SK-N-SH (cell line): ENCODE data around the gene BAD. TPM values are rescaled to one million over a fixed set of nuclear protein-coding genes. Genes with fewer than 3 reads are reported as not detected.

Experiments
- CTCF ChIA-PET: fragments of 300-600, 350-600 bp; formaldehyde crosslinking; extraction: SDS; loops from one replicate; lab custom pipeline; 2021; lab: Yijun Ruan, JAX
- POLR2A ChIA-PET: fragments of 350-600 bp; sonication (Branson Sonifier 250); formaldehyde crosslinking; extraction: SDS; loops from one replicate; lab custom pipeline; 2020; ENCODE audit warnings: antibody characterized with exemption, inconsistent platforms; lab: Yijun Ruan, JAX
- DNase-seq: peaks from one replicate; pipeline ENCODE4 v3.0.0; 2012
- H2AFZ ChIP-seq: fragments of 200-600 bp; sonication (generic); 2 replicates; pipeline ENCODE4 v1.8.1; 2016; ENCODE audit warnings: antibody characterized with exemption, mild to moderate bottlenecking, low read depth
- H3F3A ChIP-seq: fragments of 200-600 bp; sonication (generic); replicated peaks from 2 replicates; pipeline ENCODE3; 2016; ENCODE audit warnings: antibody characterized with exemption, mild to moderate bottlenecking; ENCODE audit not compliant: insufficient read depth
- H3K27ac ChIP-seq, 2 experiments: fragments of 200-500 bp in 1 of 2; fragments of 200-600 bp in 1 of 2; sonication (Bioruptor generic) in 1 of 2; sonication (generic), shearing (Covaris generic) in 1 of 2; 2 replicates each; pipeline versions ENCODE4 v1.5.1 to v1.6.1; 2014 to 2016; ENCODE audit warnings: low read depth in 2 of 2, inconsistent platforms in 1 of 2, low read length in 1 of 2, mild to moderate bottlenecking in 1 of 2, mixed read lengths in 1 of 2
- H3K27me3 ChIP-seq: fragments of 200-600 bp; sonication (generic), shearing (Covaris generic); 2 replicates; pipeline ENCODE4 v1.6.1; 2016; ENCODE audit warnings: mixed run types; ENCODE audit not compliant: insufficient read depth
- H3K36me3 ChIP-seq, 2 experiments: fragments of 200-500 bp in 1 of 2; fragments of 200-600 bp in 1 of 2; sonication (Bioruptor generic) in 1 of 2; sonication (generic) in 1 of 2; replicated peaks in 1 of 2; 2 replicates each; pipeline versions ENCODE3 to v1.5.1; 2014 to 2016; ENCODE audit warnings: low read length in 1 of 2, mild to moderate bottlenecking in 1 of 2; ENCODE audit not compliant: insufficient read depth in 2 of 2, control insufficient read depth in 1 of 2
- H3K4me1 ChIP-seq, 2 experiments: fragments of 200-500 bp in 1 of 2; fragments of 200-600 bp in 1 of 2; sonication (Bioruptor generic) in 1 of 2; sonication (generic), shearing (Covaris generic) in 1 of 2; 2 replicates each; pipeline versions ENCODE4 v1.5.1 to v1.6.1; 2014 to 2016; ENCODE audit warnings: low read depth in 1 of 2, low read length in 1 of 2, mixed run types in 1 of 2; ENCODE audit not compliant: insufficient read depth in 2 of 2, control insufficient read depth in 1 of 2
- H3K4me2 ChIP-seq: fragments of 200-600 bp; sonication (generic), shearing (Covaris generic); 2 replicates; pipeline ENCODE4 v1.6.1; 2017; ENCODE audit warnings: mixed run types
- H3K4me3 ChIP-seq, 2 experiments: fragments of 200-500 bp in 1 of 2; fragments of 200-600 bp in 1 of 2; sonication (Bioruptor generic) in 1 of 2; sonication (generic), shearing (Covaris generic) in 1 of 2; 2 replicates each; pipeline versions ENCODE4 v1.5.1 to v1.8.1; 2014 to 2016; ENCODE audit warnings: low read depth in 2 of 2, inconsistent platforms in 1 of 2, low read length in 1 of 2, mild to moderate bottlenecking in 1 of 2, mixed read lengths in 1 of 2, moderate library complexity in 1 of 2
- H3K79me2 ChIP-seq: fragments of 200-600 bp; sonication (generic); 2 replicates; pipeline ENCODE4 v1.8.1; 2017; ENCODE audit warnings: mild to moderate bottlenecking; ENCODE audit not compliant: insufficient read depth
- H3K9ac ChIP-seq: fragments of 200-600 bp; sonication (generic); 2 replicates; pipeline ENCODE4 v1.6.1; 2017; ENCODE audit warnings: mixed run types
- H3K9me2 ChIP-seq: fragments of 200-600 bp; sonication (generic); 2 replicates; pipeline ENCODE4 v1.6.1; 2017; ENCODE audit warnings: mixed run types
- H3K9me3 ChIP-seq: fragments of 200-600 bp; sonication (generic); 2 replicates; pipeline ENCODE4 v1.6.1; 2017; ENCODE audit warnings: mixed run types, mild to moderate bottlenecking, moderate library complexity
- H4K20me1 ChIP-seq: fragments of 200-600 bp; sonication (generic); 2 replicates; pipeline ENCODE4 v1.6.1; 2017; ENCODE audit warnings: mild to moderate bottlenecking, mixed run types; ENCODE audit not compliant: insufficient read depth
- CTCF ChIP-seq: fragments of 200-600 bp; sonication (generic); IDR thresholded peaks from 2 replicates; pipeline ENCODE4 v1.6.1; 2017; ENCODE audit warnings: antibody characterized with exemption, mild to moderate bottlenecking, moderate library complexity
- ELF1 ChIP-seq: IDR thresholded peaks from 2 replicates; pipeline ENCODE4 v1.4.0; 2012
- FOSL2 ChIP-seq: IDR thresholded peaks from 2 replicates; pipeline ENCODE4 v1.4.0; 2012; ENCODE audit warnings: low read depth, mild to moderate bottlenecking, moderate library complexity, borderline replicate concordance
- GABPA ChIP-seq: IDR thresholded peaks from 2 replicates; pipeline ENCODE4 v1.4.0; 2012; ENCODE audit warnings: low read depth, mild to moderate bottlenecking
- IRF3 ChIP-seq: fragments of 150-350 bp; IDR thresholded peaks from 2 replicates; pipeline ENCODE4 v1.6.1; 2016; ENCODE audit warnings: mild to moderate bottlenecking, low read depth, low read length
- JUND ChIP-seq: IDR thresholded peaks from 2 replicates; pipeline ENCODE4 v1.4.0; 2012
- MAX ChIP-seq: IDR thresholded peaks from 2 replicates; pipeline ENCODE4 v1.4.0; 2012; ENCODE audit warnings: low read depth
- PBX3 ChIP-seq: IDR thresholded peaks from 2 replicates; pipeline ENCODE4; 2012
- USF2 ChIP-seq: fragments of 150-350 bp; IDR thresholded peaks from 2 replicates; pipeline ENCODE4 v1.6.1; 2017; ENCODE audit warnings: antibody characterized with exemption, low read length, low read depth, borderline replicate concordance
- YY1 ChIP-seq: IDR thresholded peaks from 2 replicates; pipeline ENCODE4 v1.4.0; 2012; ENCODE audit warnings: low read depth, mild to moderate bottlenecking
- ZBTB33 ChIP-seq: IDR thresholded peaks from 2 replicates; pipeline ENCODE4 v1.4.0; 2012; ENCODE audit warnings: low read depth, borderline replicate concordance
- WGBS: methylation state at CpG from one replicate; pipeline ENCODE4 v1.1.6; 2017; ENCODE audit warnings: low lambda C conversion rate; 5-methylcytosine and 5-hydroxymethylcytosine counted together
- polyA plus RNA-seq, 3 experiments: library from polyadenylated mRNA; depleted of rRNA; stranded (reverse); fragments of >200 nt; gene quantifications; 2 replicates each; pipeline ENCODE4 v1.2.3, GENCODE V29; 2012

BAD gene
- polyA plus RNA-seq, 1 of the 3 experiments (the other 2 are of a cell fraction), result 80.9 TPM

- ChIA-PET CTCF (interaction anchor here (0.7 to 1.9 kb wide), 4 partner anchors 9 to 135 kb away, joined by 3 to 8 read pairs (median 5); partner anchors contain the start of genes CATSPERZ and ESRRA), POLR2A (no interaction called here)
- Histone ChIP-seq H3K36me3 (peaks cover 0 to 20% of the 10 kb centered on the region in 2 experiments), H3K4me1 (peaks cover 0 to 12% of the 10 kb centered on the region in 2 experiments; a peak in 2 of 4 replicates), H3K9ac (no peak overlapping the region), H3K4me2 (no peak overlapping the region), H3K27me3 (no peaks in the 10 kb centered on the region), H4K20me1 (no peaks in the 10 kb centered on the region), H3K9me3 (no peaks in the 10 kb centered on the region), H3K9me2 (no peaks in the 10 kb centered on the region), H3K27ac (no peak overlapping the region), H3K79me2 (peaks cover 34% of the 10 kb centered on the region), H2AFZ (no peak overlapping the region), H3F3A (peaks cover 6% of the 10 kb centered on the region), H3K4me3 (no peak overlapping the region)
- DNase-seq, result peak; percentile 54
- TF ChIP-seq USF2, result no peak
- no peak for TF ChIP-seq ELF1
- no peak for TF ChIP-seq JUND
- TF ChIP-seq IRF3, result no peak
- peak; percentile 32; the same call in 1 of the 2 replicates for TF ChIP-seq CTCF
- TF ChIP-seq FOSL2, result no peak
- TF ChIP-seq YY1, result no peak
- TF ChIP-seq PBX3, result no peak
- WGBS, result 84% methylated on average over 14 of the region's 19 CpGs
These were observed 29.8 kb upstream of the BAD start for GRCh38 chr11:64314146-64314804.

- Histone ChIP-seq H2AFZ (no peak overlapping the region), H3K4me3 (no peak overlapping the region), H3K4me1 (peaks cover 0 to 7% of the 10 kb centered on the region in 2 experiments; a peak in 2 of 4 replicates), H3K27me3 (no peaks in the 10 kb centered on the region), H3K9ac (no peak overlapping the region), H3K27ac (no peak overlapping the region), H3K36me3 (peaks cover 0 to 20% of the 10 kb centered on the region in 2 experiments), H3K9me2 (no peaks in the 10 kb centered on the region), H3K79me2 (peaks cover 31% of the 10 kb centered on the region), H3K9me3 (no peaks in the 10 kb centered on the region), H3F3A (peaks cover 6% of the 10 kb centered on the region), H4K20me1 (no peaks in the 10 kb centered on the region), H3K4me2 (no peak overlapping the region)
- POLR2A ChIA-PET, result no interaction called here
- no peak for TF ChIP-seq GABPA
- no peak for TF ChIP-seq ZBTB33
- TF ChIP-seq MAX, result no peak
- TF ChIP-seq YY1, result no peak
- DNase-seq, result no peak
- 85% methylated on average over 17 of the region's 18 CpGs for WGBS
- CTCF ChIA-PET, result interaction anchor here (0.7 to 1.9 kb wide), 5 partner anchors 9 to 799 kb away, joined by 3 to 8 read pairs (median 3); partner anchors contain the start of genes CATSPERZ and ESRRA
These were observed 29.2 kb upstream of the BAD start for GRCh38 chr11:64313491-64314145.
